Neural progenitor cell (in vitro differentiated cells): ENCODE results near the gene USP48.

Experiments
- CTCF ChIP-seq: fragments of 200-600 bp; sonication (generic); IDR thresholded peaks from 2 replicates; pipeline ENCODE4 v1.5.1; 2017; ENCODE audit warnings: antibody characterized with exemption, mild to moderate bottlenecking
- EZH2 ChIP-seq: fragments of 200-600 bp; sonication (generic); IDR thresholded peaks from 2 replicates; pipeline ENCODE4 v1.6.1; 2017; ENCODE audit warnings: antibody characterized with exemption, mild to moderate bottlenecking, moderate library complexity
- EZH2phosphoT487 ChIP-seq: fragments of 200-600 bp; sonication (generic); IDR thresholded peaks from 2 replicates; pipeline ENCODE4 v1.6.1; 2017; ENCODE audit warnings: antibody characterized with exemption

GRCh38 chr1:21666576-21667320 is 116.2 kb downstream of the USP48 start:
- TF ChIP-seq CTCF: no peak
- TF ChIP-seq EZH2phosphoT487: no peak
- no peak for TF ChIP-seq EZH2
